ENCODE measurements around the gene PIM1. TPM values are rescaled to one million over a fixed set of nuclear protein-coding genes. Genes with fewer than 3 reads are reported as not detected.
A peak's percentile ranks its signal among the peaks of the same experiment; 100 is the strongest.
"Not testable (repeated sequence)": the region's sequence is repeated elsewhere in the genome, so short reads cannot be mapped to it uniquely, and the experiment has no call there.

PIM1 gene
- total RNA-seq, 1 experiment from 2014 or later, result 89.7 TPM

GRCh38 chr6:37172912-37173492 is 3.0 kb downstream of the PIM1 start:
- Histone ChIP-seq H3K36me3 (replicated peaks; ENCODE audit: control insufficient read depth, insufficient read depth, low read length) (peaks cover 35% of the 10 kb centered on the region), H3K27me3 (ENCODE audit: control insufficient read depth, insufficient read depth, low read length) (no peaks in the 10 kb centered on the region), H3K4me3 (ENCODE audit: insufficient read depth, low read depth, low read length) (peak overlapping the region; percentile 100; the same call in 1 of the 2 replicates)
- no peak for DNase-seq

GRCh38 chr6:37173493-37174195 is 3.7 kb downstream of the PIM1 start:
- H3K36me3 ChIP-seq (replicated peaks; ENCODE audit: control insufficient read depth, insufficient read depth, low read length), result peaks cover 35% of the 10 kb centered on the region
- H3K4me3 ChIP-seq (ENCODE audit: insufficient read depth, low read depth, low read length), result no peak overlapping the region
- DNase-seq, result no peak
- no peaks in the 10 kb centered on the region for H3K27me3 ChIP-seq (ENCODE audit: control insufficient read depth, insufficient read depth, low read length)

- DNase-seq, result no peak
- H3K27me3 ChIP-seq (ENCODE audit: control insufficient read depth, insufficient read depth, low read length), result no peaks in the 10 kb centered on the region
- peaks cover 35% of the 10 kb centered on the region for H3K36me3 ChIP-seq (replicated peaks; ENCODE audit: control insufficient read depth, insufficient read depth, low read length)
- no peak overlapping the region for H3K4me3 ChIP-seq (ENCODE audit: insufficient read depth, low read depth, low read length)
These were observed 4.2 kb downstream of the PIM1 start for GRCh38 chr6:37174196-37174514.

GRCh38 chr6:37174515-37175331 is 4.8 kb downstream of the PIM1 start:
- no peaks in the 10 kb centered on the region for H3K27me3 ChIP-seq (ENCODE audit: control insufficient read depth, insufficient read depth, low read length)
- H3K4me3 ChIP-seq (ENCODE audit: insufficient read depth, low read depth, low read length), result no peak overlapping the region
- H3K36me3 ChIP-seq (replicated peaks; ENCODE audit: control insufficient read depth, insufficient read depth, low read length), result peaks cover 35% of the 10 kb centered on the region
- DNase-seq, result no peak

- peaks cover 35% of the 10 kb centered on the region for H3K36me3 ChIP-seq (replicated peaks; ENCODE audit: control insufficient read depth, insufficient read depth, low read length)
- H3K4me3 ChIP-seq (ENCODE audit: insufficient read depth, low read depth, low read length), result no peak overlapping the region
- no peaks in the 10 kb centered on the region for H3K27me3 ChIP-seq (ENCODE audit: control insufficient read depth, insufficient read depth, low read length)
- no peak for DNase-seq
These were observed 5.6 kb downstream of the PIM1 start for GRCh38 chr6:37175332-37176267.

GRCh38 chr6:37176268-37177076 is 6.5 kb downstream of the PIM1 start:
- no peak for DNase-seq
- Histone ChIP-seq H3K36me3 (replicated peaks; ENCODE audit: control insufficient read depth, insufficient read depth, low read length) (peaks cover 29% of the 10 kb centered on the region), H3K27me3 (ENCODE audit: control insufficient read depth, insufficient read depth, low read length) (no peaks in the 10 kb centered on the region), H3K4me3 (ENCODE audit: insufficient read depth, low read depth, low read length) (no peak overlapping the region)

- Histone ChIP-seq H3K4me3 (ENCODE audit: insufficient read depth, low read depth, low read length) (no peak overlapping the region), H3K27me3 (ENCODE audit: control insufficient read depth, insufficient read depth, low read length) (no peaks in the 10 kb centered on the region), H3K36me3 (replicated peaks; ENCODE audit: control insufficient read depth, insufficient read depth, low read length) (peaks cover 27% of the 10 kb centered on the region)
- no peak for DNase-seq
These were observed 7.4 kb downstream of the PIM1 start for GRCh38 chr6:37177077-37177934.

GRCh38 chr6:37177935-37178517 is 8.1 kb downstream of the PIM1 start:
- DNase-seq, result no peak
- Histone ChIP-seq H3K27me3 (ENCODE audit: control insufficient read depth, insufficient read depth, low read length) (no peaks in the 10 kb centered on the region), H3K36me3 (replicated peaks; ENCODE audit: control insufficient read depth, insufficient read depth, low read length) (peaks cover 20% of the 10 kb centered on the region), H3K4me3 (ENCODE audit: insufficient read depth, low read depth, low read length) (no peak overlapping the region)

GRCh38 chr6:37180075-37180474 is 10.1 kb downstream of the PIM1 start:
- H3K36me3 ChIP-seq (replicated peaks; ENCODE audit: control insufficient read depth, insufficient read depth, low read length), result peaks cover 4% of the 10 kb centered on the region
- H3K4me3 ChIP-seq (ENCODE audit: insufficient read depth, low read depth, low read length), result no peak overlapping the region
- DNase-seq, result no peak
- no peaks in the 10 kb centered on the region for H3K27me3 ChIP-seq (ENCODE audit: control insufficient read depth, insufficient read depth, low read length)

GRCh38 chr6:37180610-37181009 is 10.7 kb downstream of the PIM1 start:
- DNase-seq; H3K27me3 ChIP-seq (ENCODE audit: control insufficient read depth, insufficient read depth, low read length); H3K36me3 ChIP-seq (replicated peaks; ENCODE audit: control insufficient read depth, insufficient read depth, low read length): not testable (repeated sequence)

GRCh38 chr6:37182736-37183590 is 13.0 kb downstream of the PIM1 start:
- H3K4me3 ChIP-seq (ENCODE audit: insufficient read depth, low read depth, low read length), result no peak overlapping the region
- H3K27me3 ChIP-seq (ENCODE audit: control insufficient read depth, insufficient read depth, low read length), result no peaks in the 10 kb centered on the region
- H3K36me3 ChIP-seq (replicated peaks; ENCODE audit: control insufficient read depth, insufficient read depth, low read length), result no peaks in the 10 kb centered on the region
- no peak for DNase-seq

More at GRCh38 chr6:37180610-37181009, 10.7 kb downstream of the PIM1 start:
- not testable (repeated sequence) for H3K4me3 ChIP-seq (ENCODE audit: insufficient read depth, low read depth, low read length)

Data from H7 (cell line).